Hematopoietic multipotent progenitor cell (in vitro differentiated cells): ENCODE data around the gene CNGA4. TPM values are rescaled to one million over a fixed set of nuclear protein-coding genes. Genes with fewer than 3 reads are reported as not detected.

ENCODE experiments used
- DNase-seq, 3 donors: peaks; one replicate each; pipeline ENCODE4 v3.0.0-alpha.2; 2011 to 2015; ENCODE audit warnings: low read depth in 2 of 3, low spot score in 2 of 3
- total RNA-seq: library from RNA; depleted of rRNA; stranded (reverse); fragments of >200 nt; gene quantifications from one replicate; pipeline ENCODE4 v1.2.3, GENCODE V29; 2012

The CNGA4 gene, protein sequence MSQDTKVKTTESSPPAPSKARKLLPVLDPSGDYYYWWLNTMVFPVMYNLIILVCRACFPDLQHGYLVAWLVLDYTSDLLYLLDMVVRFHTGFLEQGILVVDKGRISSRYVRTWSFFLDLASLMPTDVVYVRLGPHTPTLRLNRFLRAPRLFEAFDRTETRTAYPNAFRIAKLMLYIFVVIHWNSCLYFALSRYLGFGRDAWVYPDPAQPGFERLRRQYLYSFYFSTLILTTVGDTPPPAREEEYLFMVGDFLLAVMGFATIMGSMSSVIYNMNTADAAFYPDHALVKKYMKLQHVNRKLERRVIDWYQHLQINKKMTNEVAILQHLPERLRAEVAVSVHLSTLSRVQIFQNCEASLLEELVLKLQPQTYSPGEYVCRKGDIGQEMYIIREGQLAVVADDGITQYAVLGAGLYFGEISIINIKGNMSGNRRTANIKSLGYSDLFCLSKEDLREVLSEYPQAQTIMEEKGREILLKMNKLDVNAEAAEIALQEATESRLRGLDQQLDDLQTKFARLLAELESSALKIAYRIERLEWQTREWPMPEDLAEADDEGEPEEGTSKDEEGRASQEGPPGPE
- 0.27 TPM for total RNA-seq

DNA sequence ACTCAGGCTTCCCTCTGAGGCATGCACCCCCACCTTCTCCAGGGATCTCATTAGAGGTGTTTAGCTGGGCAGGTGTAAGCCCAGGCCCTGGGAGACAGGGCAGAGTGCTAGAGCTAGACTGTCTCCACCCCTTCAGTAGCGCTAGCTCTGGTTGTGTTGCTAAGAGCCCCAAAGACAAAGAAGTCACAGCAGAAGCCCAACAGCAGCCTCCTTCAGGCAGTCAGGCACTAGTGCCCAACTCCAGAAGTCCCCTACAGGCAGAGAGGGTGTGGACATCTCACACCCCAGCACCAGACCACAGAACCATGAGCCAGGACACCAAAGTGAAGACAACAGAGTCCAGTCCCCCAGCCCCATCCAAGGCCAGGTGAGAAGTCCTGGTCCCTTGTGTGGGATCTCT is at the start of gene CNGA4:
TSS of gene CNGA4 (plus strand) at position 188 of the 400 bp plus-strand sequence. CDS start at position 306, 118 bp downstream.
- no peak for DNase-seq

DNA sequence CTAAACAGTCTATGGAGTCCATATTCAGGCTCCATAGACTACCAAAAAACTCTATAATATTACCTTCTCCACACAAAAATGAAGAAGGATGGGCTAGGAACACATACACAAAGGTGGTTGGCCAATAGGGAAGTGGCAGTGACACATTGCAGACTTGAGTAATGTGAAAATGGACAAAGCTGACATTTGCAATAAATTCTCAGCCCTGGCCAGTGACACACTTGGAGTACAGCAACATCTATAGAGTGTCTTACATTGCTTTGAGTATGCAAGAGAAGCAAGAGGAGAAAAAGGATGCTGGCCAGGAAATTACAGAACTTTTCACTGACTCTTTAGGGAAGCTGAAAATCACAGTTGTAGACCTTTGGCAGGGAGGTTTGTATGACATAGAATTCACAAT is 47.1 kb upstream of the CNGA4 start:
- DNase-seq = no peak

DNA sequence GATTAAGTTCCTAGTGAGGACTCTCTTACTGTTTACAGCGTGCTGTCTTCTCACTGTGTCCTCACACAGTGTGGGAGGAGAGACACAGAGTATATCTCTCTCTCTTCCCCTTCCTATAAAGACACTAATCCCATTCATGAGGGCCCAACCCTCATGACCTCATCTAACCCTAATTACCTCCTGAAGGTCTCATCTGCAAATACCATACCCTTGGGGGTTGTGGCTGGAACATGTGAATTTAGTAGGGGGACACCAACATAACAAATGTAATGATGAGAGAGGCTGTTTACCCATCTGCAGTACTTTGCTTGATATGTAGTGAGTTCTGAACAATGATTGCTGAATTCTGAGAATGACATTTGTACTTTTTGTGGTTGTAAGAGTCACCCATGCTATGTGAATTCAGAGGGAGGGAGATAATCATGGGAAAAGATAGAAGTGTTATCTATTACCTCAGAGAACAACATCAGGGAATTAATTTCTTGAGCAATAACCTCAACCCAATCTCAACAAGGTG is 44.8 kb upstream of the CNGA4 start:
- no peak for DNase-seq

DNA sequence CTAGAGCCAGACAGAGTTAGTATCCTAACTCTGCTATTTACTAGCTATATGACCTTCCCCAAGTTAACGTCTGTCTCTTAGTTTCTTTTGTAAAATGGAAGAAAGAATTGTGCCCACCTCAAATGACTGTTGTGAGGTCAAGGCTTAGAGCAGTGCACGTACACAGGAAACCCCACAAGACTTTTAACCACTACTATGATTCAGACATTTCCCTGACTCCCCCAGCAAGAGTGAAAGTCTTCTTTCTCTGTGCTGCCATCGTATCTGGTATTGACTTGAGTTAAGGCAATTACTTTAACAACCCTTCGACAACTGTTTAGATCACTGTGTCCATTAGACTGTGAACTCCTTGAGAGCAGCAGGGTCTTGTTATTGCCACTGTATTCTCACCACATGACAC is 42.5 kb upstream of the CNGA4 start:
- DNase-seq = no peak

DNA sequence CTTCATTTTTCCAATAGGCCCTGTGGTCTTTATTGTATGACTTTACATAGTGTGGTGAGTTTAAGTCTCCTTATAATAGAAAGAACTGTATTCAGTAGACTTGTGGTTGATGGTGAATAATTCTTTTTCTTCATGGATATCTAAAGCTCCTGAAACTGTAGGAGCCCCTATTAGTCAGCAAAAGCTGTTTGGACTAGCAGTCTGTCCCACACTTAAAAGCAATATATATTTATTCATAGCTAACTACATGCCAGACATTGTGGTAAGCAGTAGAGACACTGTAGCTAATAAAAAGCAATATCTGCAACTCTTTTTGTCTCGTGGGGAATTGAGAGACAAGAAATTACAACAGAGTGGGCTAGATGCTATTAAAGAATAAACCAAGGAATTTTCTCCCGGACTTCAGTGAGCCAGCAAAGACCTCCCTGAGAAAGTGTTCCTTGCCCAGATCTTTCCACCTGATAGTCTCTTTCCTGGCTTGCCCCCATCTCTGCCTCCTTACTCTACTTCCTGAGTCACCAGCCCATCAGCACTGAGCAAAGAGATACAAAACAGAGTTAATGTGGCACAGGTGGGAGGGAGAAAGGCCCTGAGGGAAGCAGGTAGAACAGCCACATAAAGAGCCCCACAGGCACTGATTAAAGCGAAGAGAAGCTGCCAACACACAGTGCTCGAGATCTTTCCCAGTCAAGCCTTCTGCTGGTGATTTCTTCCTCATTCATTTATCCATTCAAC is 41.3 kb upstream of the CNGA4 start:
- no peak for DNase-seq

DNA sequence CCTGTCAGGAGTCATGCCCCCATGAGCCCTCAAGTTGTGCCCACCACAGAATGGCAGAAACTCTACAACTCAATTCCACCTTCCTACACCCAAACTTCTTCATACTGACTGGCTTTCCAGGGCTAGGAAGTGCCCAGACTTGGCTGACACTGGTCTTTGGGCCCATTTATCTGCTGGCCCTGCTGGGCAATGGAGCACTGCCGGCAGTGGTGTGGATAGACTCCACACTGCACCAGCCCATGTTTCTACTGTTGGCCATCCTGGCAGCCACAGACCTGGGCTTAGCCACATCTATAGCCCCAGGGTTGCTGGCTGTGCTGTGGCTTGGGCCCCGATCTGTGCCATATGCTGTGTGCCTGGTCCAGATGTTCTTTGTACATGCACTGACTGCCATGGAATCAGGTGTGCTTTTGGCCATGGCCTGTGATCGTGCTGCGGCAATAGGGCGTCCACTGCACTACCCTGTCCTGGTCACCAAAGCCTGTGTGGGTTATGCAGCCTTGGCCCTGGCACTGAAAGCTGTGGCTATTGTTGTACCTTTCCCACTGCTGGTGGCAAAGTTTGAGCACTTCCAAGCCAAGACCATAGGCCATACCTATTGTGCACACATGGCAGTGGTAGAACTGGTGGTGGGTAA is 39.6 kb upstream of the CNGA4 start, which contains the start of gene OR52W1:
TSS of gene OR52W1 (plus strand) at position 51 of the 637 bp plus-strand sequence. CDS start at position 51, 0 bp downstream.
- DNase-seq = no peak

DNA sequence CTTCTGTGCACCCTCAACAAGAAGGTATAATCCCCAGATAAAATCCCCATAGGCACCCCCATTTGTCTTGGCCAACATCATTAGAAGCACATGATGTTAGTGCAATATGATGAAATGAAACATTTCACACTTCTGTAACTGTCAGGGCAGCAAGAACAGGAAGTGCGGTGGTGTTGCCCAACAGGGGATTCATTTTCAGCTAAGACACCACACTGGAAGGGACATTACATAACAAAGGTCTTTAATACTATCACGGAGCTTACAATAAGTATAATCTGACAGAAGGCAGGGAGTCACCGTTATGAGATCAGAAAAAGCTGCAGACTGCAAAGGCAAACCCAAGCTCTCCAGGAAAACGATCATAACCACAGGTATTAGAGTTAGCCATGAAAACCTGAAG is 37.9 kb upstream of the CNGA4 start:
- peak in 2 of 3 donors; percentile 12 to 40 for DNase-seq

DNA sequence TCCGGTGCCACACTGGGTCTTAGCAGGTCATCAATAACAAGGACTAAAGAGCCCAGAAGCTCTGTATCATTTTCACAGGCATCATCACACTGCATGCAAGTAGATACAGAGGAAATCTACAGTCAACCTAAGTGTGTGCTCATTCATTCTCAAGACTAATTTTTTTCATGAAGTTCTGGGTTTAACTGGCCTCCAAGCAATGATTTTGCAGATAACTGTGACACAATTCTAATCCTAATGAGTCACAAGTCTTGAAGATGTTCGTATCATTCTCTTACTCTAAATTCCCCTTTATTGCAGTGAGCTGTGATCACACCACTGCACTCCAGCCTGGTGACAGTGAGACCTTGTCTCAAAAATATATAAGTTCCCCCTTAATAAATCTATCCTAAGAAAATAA is 37.4 kb upstream of the CNGA4 start:
- peak in 1 of 3 donors; percentile 2 for DNase-seq

DNA sequence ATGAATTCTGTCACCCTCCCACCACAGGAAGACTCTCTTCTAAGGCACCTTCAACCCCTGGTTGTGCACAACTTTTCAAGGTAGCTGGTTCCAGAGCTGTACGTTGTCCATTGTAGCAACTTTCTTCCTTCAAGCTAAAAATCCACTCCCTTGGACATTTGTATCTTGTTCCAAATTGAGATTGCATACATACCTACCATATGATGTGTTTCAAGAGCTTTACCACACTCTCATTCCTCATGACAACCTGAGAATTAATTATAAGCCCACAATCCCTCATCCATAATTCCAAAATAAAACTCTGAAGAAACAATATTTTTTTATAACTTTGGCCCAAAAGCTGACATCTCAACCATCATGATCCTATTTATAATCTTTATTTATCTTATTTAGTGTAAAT is 36.8 kb upstream of the CNGA4 start:
- no peak for DNase-seq

DNA sequence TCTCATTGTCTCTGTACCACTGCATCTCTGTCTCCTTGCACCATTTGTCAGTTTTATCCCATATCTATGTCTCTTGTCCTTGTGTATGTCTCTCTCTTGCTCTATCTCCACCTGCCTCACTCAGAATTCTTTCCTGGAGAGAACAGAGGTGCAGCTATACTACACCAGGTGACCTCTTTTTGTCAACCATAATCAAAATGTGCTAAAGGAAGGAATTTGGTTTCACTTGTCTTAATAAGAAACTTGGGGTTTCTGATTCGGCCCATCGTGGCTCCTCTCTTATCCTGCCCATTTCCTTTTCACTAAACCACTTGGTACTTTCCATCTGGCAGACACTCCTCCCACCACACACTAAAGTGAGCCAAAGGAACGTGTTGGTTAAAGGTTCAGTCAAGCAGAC is 35.6 kb upstream of the CNGA4 start:
- peak in 1 of 3 donors; percentile 13 for DNase-seq

DNA sequence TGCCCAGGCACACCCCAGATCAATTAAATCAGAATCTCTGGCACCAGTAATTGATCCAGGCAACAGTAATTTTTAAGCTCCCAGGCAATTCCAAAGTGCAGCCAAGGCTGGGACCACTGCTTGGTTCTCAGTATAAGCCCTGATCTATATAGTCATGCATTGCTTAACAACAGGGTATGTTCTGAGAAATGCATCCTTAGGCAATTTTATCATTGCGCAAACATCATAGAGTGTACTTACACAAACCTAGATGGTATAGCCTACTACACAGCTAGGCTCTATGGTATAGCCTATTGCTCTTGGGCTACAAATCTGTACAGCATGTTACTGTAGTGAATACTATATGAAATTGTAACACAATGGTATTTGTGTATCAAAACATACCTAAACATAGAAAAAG is 34.2 kb upstream of the CNGA4 start:
- DNase-seq = no peak

DNA sequence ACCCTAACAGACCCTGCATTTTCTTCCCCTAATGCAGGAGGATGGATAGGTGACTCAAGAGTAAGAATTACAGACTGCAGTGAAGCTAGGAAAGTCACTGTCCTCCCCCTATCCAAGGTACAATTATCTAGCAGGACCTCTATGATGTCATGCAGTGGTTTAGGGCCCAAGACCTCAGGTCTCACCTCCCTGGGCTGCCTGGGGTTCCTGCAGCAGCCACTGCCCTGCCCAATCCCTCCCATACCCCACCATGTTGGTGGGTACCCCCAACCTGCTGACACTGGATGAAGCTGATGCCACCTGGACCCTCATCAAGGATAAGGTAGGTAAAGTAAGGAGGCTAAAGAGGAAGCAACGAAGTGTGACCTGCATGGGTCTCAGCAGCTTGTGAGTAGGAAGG is 33.5 kb upstream of the CNGA4 start, which contains the start of gene C11orf42:
TSS of gene C11orf42 (plus strand) at position 192 of the 400 bp plus-strand sequence. CDS start at position 251, 59 bp downstream.
- DNase-seq = no peak

DNA sequence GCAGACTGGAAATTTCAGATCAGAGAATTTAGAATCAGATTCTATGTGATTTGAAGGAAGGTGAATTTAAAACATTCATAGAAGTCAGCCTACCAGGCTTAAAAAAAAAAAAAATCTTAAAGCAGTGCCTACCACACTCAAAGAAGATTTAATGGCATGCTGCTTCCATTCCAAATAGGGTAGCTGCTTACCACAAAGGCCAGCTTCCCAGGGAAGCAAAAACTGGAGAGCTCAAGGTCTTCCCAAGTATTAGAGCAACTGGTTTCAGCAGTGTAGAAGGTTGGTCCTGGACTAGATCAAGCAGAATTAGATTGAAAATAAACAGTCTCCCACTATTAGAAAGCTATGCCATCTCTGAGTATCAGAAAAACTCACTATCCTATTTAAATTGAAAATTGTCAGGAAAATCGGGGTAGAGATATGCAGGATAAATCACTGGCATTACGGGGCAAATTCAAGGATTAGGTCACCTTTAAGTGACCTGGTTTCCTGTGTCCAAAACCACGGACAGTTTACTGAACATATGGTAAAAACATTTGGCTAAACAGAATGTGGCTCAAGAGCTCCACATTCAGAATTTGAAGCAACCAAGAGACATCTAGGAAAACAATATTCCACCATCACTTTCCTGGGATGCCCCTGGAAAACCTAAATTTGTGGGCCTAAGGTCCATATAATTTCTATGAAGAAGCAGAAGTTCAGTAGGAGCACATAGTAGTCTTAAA is 32.3 kb upstream of the CNGA4 start:
- no peak for DNase-seq

DNA sequence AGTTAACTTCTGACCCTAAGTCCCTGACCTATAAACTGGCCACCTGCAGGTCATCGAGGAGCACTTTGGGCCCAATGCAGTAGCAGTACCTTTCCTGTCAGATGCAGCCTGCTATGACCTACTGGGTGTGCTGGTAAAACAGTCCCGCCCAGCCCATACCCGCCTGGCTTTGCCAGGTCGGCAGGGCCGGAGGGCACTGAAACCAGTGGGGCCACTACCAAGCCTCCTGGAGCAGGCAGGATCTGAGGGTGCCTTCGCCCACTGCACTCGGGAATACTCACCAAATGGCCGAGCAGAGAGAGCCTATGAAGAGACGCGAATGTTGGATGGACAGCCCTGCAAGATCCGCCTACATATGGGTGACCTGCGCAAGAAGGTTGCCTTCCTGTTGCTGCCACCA is 29.1 kb upstream of the CNGA4 start:
- no peak for DNase-seq

DNA sequence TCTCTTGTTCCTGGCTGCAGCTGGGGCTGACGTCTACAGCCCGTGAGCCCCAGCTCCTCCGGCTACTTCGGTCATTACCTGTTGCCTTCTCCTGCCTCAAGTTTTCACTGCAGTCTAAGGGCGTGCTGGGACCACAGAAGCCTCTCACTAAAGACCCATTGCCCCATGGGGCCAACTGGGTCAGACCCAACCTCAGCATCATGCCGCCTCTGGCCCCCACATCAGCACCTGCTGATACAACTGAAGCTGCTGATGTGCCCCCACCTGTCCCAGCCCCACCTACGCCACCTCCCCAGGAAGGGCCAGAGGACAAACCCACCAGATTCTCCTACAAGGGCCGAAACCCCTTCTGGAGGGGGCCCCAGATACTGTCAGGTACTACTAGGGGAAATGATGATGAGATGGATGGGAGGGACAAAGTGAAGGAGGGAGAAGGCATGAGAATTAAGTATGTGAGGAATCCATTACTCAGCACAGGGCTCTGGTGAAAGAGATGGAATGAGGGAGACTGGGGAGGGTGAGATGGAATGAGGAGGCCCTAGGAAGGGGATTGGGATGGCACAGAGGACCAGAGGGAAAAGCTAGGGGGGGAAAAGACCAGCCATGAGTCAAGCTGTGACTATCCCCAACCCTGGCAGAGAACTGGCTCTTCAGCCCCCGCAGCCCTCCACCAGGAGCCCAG is 28.5 kb upstream of the CNGA4 start:
- DNase-seq = no peak

DNA sequence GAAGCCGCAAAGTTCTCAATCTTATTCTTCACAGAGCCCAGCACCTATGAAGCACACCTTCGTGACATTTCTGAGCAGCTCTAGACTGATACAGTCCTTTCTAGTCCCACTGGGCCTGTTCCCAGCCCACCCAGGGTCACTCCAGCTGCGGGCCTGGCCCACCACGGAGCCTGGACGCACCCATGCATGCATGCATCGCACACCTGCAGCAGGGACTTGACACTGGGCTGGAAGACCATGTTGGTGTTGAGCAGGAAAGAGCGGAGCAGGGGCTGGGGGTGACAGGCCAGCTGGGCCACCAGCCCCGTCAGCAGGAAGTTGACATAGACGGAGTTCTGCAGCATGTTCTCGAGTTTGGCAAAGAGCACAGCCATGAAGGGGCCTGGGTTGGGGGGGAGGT is 24.4 kb upstream of the CNGA4 start:
- DNase-seq = no peak

DNA sequence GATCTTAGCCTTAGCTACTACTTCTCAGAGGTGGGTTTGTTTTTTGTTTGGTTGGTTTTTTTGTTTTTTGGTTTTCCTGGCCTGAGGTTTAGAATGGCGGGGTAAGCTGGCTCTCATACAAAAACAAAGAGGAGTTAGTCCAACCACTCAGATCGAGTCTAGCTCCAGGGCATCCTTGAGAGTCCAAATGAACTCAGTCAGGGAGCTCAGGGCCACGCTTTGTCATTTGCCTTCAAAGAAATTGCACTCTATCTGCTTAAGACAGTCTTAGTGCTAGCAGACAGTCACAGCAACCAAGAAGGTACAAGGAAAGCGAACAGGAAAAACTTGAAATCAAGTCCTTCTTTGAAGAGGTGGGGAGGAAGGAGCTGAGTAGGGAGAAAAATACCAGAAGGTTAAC is 22.4 kb upstream of the CNGA4 start:
- no peak for DNase-seq

DNA sequence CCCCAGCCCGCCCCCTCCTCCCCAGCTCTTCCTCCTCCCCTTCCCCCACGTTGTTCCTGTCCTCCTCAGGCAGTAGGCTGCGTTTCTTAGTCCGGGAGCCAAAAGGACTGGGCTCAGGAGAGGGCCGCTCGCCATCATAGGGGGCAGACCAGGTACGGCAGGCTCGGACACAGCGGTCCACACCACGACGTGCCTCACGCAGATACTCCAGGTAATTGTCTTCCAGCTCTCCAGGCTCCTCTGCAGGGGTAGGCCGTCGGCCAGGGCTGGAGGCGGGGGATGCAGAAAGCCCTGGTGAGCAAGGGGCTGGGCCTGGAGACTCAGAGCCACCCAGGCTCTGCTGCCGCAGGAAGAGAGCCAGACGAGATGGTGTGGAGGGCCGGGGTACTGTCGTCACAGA is 21.2 kb upstream of the CNGA4 start:
- DNase-seq = no peak

DNA sequence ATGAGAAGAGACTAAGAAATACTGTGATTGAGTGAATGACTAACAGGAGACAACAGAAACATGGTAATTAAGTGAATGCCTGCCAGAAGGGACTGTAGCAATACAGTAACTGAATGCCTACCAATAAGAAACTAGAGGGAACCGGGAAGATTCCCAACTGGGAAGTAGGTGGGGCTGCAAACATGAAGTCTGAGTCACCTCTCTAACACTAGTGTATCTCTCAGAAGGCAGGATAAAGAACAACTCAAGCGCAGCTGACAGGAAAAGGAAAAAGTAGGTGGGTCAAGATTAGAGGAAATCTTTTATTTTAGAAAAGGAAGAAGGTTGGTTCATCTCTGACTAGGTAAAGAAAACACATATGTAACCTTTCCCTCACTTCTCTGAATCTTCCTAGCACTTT is 19.5 kb upstream of the CNGA4 start:
- DNase-seq = no peak

DNA sequence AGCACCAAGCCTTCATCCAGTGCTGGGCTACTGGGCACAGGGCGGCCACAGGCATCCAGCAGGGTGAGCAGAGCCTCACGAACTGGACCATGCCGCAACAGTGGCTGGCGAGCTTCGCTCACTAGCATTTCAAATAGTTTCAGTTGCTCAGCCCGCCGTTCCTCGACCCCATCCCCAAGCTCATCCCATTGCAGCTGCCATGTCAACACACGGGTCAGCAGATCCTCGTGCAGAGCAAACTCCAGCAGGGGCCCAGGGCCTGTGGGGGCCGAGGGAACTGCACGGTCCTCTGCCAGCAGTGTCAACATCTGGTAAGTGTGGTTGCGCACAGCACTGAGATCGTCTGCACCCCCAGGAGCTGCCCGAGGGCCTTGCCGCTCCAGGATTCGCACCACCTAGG is 15.0 kb upstream of the CNGA4 start:
- no peak for DNase-seq
